SK-N-SH (cell line): Measurements from ENCODE around the gene SLC7A6. TPM values are rescaled to one million over a fixed set of nuclear protein-coding genes. Genes with fewer than 3 reads are reported as not detected.

ENCODE experiments used
- CTCF ChIA-PET: fragments of 300-600, 350-600 bp; formaldehyde crosslinking; extraction: SDS; loops from one replicate; lab custom pipeline; 2021; lab: Yijun Ruan, JAX
- POLR2A ChIA-PET: fragments of 350-600 bp; sonication (Branson Sonifier 250); formaldehyde crosslinking; extraction: SDS; loops from one replicate; lab custom pipeline; 2020; ENCODE audit warnings: antibody characterized with exemption, inconsistent platforms; lab: Yijun Ruan, JAX
- DNase-seq: peaks from one replicate; pipeline ENCODE4 v3.0.0; 2012
- H2AFZ ChIP-seq: fragments of 200-600 bp; sonication (generic); 2 replicates; pipeline ENCODE4 v1.8.1; 2016; ENCODE audit warnings: antibody characterized with exemption, mild to moderate bottlenecking, low read depth
- H3F3A ChIP-seq: fragments of 200-600 bp; sonication (generic); replicated peaks from 2 replicates; pipeline ENCODE3; 2016; ENCODE audit warnings: antibody characterized with exemption, mild to moderate bottlenecking; ENCODE audit not compliant: insufficient read depth
- H3K27ac ChIP-seq, 2 experiments: fragments of 200-500 bp in 1 of 2; fragments of 200-600 bp in 1 of 2; sonication (Bioruptor generic) in 1 of 2; sonication (generic), shearing (Covaris generic) in 1 of 2; 2 replicates each; pipeline versions ENCODE4 v1.5.1 to v1.6.1; 2014 to 2016; ENCODE audit warnings: low read depth in 2 of 2, inconsistent platforms in 1 of 2, low read length in 1 of 2, mild to moderate bottlenecking in 1 of 2, mixed read lengths in 1 of 2
- H3K27me3 ChIP-seq: fragments of 200-600 bp; sonication (generic), shearing (Covaris generic); 2 replicates; pipeline ENCODE4 v1.6.1; 2016; ENCODE audit warnings: mixed run types; ENCODE audit not compliant: insufficient read depth
- H3K36me3 ChIP-seq, 2 experiments: fragments of 200-500 bp in 1 of 2; fragments of 200-600 bp in 1 of 2; sonication (Bioruptor generic) in 1 of 2; sonication (generic) in 1 of 2; replicated peaks in 1 of 2; 2 replicates each; pipeline versions ENCODE3 to v1.5.1; 2014 to 2016; ENCODE audit warnings: low read length in 1 of 2, mild to moderate bottlenecking in 1 of 2; ENCODE audit not compliant: insufficient read depth in 2 of 2, control insufficient read depth in 1 of 2
- H3K4me1 ChIP-seq, 2 experiments: fragments of 200-500 bp in 1 of 2; fragments of 200-600 bp in 1 of 2; sonication (Bioruptor generic) in 1 of 2; sonication (generic), shearing (Covaris generic) in 1 of 2; 2 replicates each; pipeline versions ENCODE4 v1.5.1 to v1.6.1; 2014 to 2016; ENCODE audit warnings: low read depth in 1 of 2, low read length in 1 of 2, mixed run types in 1 of 2; ENCODE audit not compliant: insufficient read depth in 2 of 2, control insufficient read depth in 1 of 2
- H3K4me2 ChIP-seq: fragments of 200-600 bp; sonication (generic), shearing (Covaris generic); 2 replicates; pipeline ENCODE4 v1.6.1; 2017; ENCODE audit warnings: mixed run types
- H3K4me3 ChIP-seq, 2 experiments: fragments of 200-500 bp in 1 of 2; fragments of 200-600 bp in 1 of 2; sonication (Bioruptor generic) in 1 of 2; sonication (generic), shearing (Covaris generic) in 1 of 2; 2 replicates each; pipeline versions ENCODE4 v1.5.1 to v1.8.1; 2014 to 2016; ENCODE audit warnings: low read depth in 2 of 2, inconsistent platforms in 1 of 2, low read length in 1 of 2, mild to moderate bottlenecking in 1 of 2, mixed read lengths in 1 of 2, moderate library complexity in 1 of 2
- H3K79me2 ChIP-seq: fragments of 200-600 bp; sonication (generic); 2 replicates; pipeline ENCODE4 v1.8.1; 2017; ENCODE audit warnings: mild to moderate bottlenecking; ENCODE audit not compliant: insufficient read depth
- H3K9ac ChIP-seq: fragments of 200-600 bp; sonication (generic); 2 replicates; pipeline ENCODE4 v1.6.1; 2017; ENCODE audit warnings: mixed run types
- H3K9me2 ChIP-seq: fragments of 200-600 bp; sonication (generic); 2 replicates; pipeline ENCODE4 v1.6.1; 2017; ENCODE audit warnings: mixed run types
- H3K9me3 ChIP-seq: fragments of 200-600 bp; sonication (generic); 2 replicates; pipeline ENCODE4 v1.6.1; 2017; ENCODE audit warnings: mixed run types, mild to moderate bottlenecking, moderate library complexity
- H4K20me1 ChIP-seq: fragments of 200-600 bp; sonication (generic); 2 replicates; pipeline ENCODE4 v1.6.1; 2017; ENCODE audit warnings: mild to moderate bottlenecking, mixed run types; ENCODE audit not compliant: insufficient read depth
- EP300 ChIP-seq, 2 experiments: IDR thresholded peaks; 2 replicates each; pipeline versions ENCODE4 v1.4.0 to v1.6.1; 2012; ENCODE audit warnings: borderline replicate concordance in 1 of 2, low read depth in 1 of 2, low read length in 1 of 2
- EZH2phosphoT487 ChIP-seq: fragments of 200-600 bp; sonication (generic); IDR thresholded peaks from 2 replicates; pipeline ENCODE4 v1.6.1; 2017; ENCODE audit warnings: low read depth, mixed run types, mild to moderate bottlenecking, antibody characterized with exemption, moderate library complexity, borderline replicate concordance
- FOSL2 ChIP-seq: IDR thresholded peaks from 2 replicates; pipeline ENCODE4 v1.4.0; 2012; ENCODE audit warnings: low read depth, mild to moderate bottlenecking, moderate library complexity, borderline replicate concordance
- FOXJ3 ChIP-seq: sonication (generic); formaldehyde crosslinking; IDR thresholded peaks from 2 replicates; pipeline ENCODE4 v1.5.1; 2020; ENCODE audit warnings: mild to moderate bottlenecking, missing genetic modification reagents
- MEF2A ChIP-seq: IDR thresholded peaks from 2 replicates; pipeline ENCODE4 v1.4.0; 2012; ENCODE audit warnings: low read depth, borderline replicate concordance
- MXI1 ChIP-seq: IDR thresholded peaks from 2 replicates; pipeline ENCODE4 v1.6.1; 2012; ENCODE audit warnings: mild to moderate bottlenecking, low read depth, low read length, improper control_type of control experiment
- NFIC ChIP-seq: IDR thresholded peaks from 2 replicates; pipeline ENCODE4 v1.4.0; 2012; ENCODE audit warnings: borderline replicate concordance
- RAD21 ChIP-seq: IDR thresholded peaks from 2 replicates; pipeline ENCODE4 v1.6.1; 2012; ENCODE audit warnings: mild to moderate bottlenecking, low read length
- RCOR1 ChIP-seq: fragments of 150-350 bp; IDR thresholded peaks from 2 replicates; pipeline ENCODE4 v1.6.1; 2017; ENCODE audit warnings: antibody characterized with exemption, low read length
- RXRA ChIP-seq: IDR thresholded peaks from 2 replicates; pipeline ENCODE4 v1.4.0; 2012; ENCODE audit warnings: low read depth, mild to moderate bottlenecking, borderline replicate concordance
- TAF1 ChIP-seq: IDR thresholded peaks from 2 replicates; pipeline ENCODE4 v1.6.1; 2012; ENCODE audit warnings: low read depth, mild to moderate bottlenecking, low read length, moderate library complexity, borderline replicate concordance
- YY1 ChIP-seq: IDR thresholded peaks from 2 replicates; pipeline ENCODE4 v1.4.0; 2012; ENCODE audit warnings: low read depth, mild to moderate bottlenecking
- WGBS: methylation state at CpG from one replicate; pipeline ENCODE4 v1.1.6; 2017; ENCODE audit warnings: low lambda C conversion rate; 5-methylcytosine and 5-hydroxymethylcytosine counted together
- polyA plus RNA-seq, 3 experiments: library from polyadenylated mRNA; depleted of rRNA; stranded (reverse); fragments of >200 nt; gene quantifications; 2 replicates each; pipeline ENCODE4 v1.2.3, GENCODE V29; 2012
- TF ChIP-seq, protein P1 (sequence below): IDR thresholded peaks from 2 replicates; pipeline ENCODE4 v1.4.0; 2012; ENCODE audit warnings: low read depth, borderline replicate concordance
- TF ChIP-seq, protein P2 (sequence below): IDR thresholded peaks from 2 replicates; pipeline ENCODE4 v1.4.0; 2012; ENCODE audit warnings: low read depth, borderline replicate concordance
- TF ChIP-seq, protein P3 (sequence below): fragments of 200-600 bp; sonication (generic); IDR thresholded peaks from 2 replicates; pipeline ENCODE4 v1.6.1; 2017; ENCODE audit warnings: antibody characterized with exemption, mild to moderate bottlenecking, moderate library complexity
- TF ChIP-seq, protein P4 (sequence below): fragments of 150-350 bp; IDR thresholded peaks from 2 replicates; pipeline ENCODE4 v1.6.1; 2016; ENCODE audit warnings: mild to moderate bottlenecking, low read depth, low read length
- TF ChIP-seq, protein P5 (sequence below): fragments of 150-350 bp; IDR thresholded peaks from 2 replicates; pipeline ENCODE4 v1.6.1; 2017; ENCODE audit warnings: antibody characterized with exemption, low read length, low read depth, borderline replicate concordance
- TF ChIP-seq, protein P6 (sequence below): IDR thresholded peaks from 2 replicates; pipeline ENCODE4; 2012

The SLC7A6 gene
- polyA plus RNA-seq, 1 of the 3 experiments (the other 2 are of a cell fraction): 19.0 TPM

DNA sequence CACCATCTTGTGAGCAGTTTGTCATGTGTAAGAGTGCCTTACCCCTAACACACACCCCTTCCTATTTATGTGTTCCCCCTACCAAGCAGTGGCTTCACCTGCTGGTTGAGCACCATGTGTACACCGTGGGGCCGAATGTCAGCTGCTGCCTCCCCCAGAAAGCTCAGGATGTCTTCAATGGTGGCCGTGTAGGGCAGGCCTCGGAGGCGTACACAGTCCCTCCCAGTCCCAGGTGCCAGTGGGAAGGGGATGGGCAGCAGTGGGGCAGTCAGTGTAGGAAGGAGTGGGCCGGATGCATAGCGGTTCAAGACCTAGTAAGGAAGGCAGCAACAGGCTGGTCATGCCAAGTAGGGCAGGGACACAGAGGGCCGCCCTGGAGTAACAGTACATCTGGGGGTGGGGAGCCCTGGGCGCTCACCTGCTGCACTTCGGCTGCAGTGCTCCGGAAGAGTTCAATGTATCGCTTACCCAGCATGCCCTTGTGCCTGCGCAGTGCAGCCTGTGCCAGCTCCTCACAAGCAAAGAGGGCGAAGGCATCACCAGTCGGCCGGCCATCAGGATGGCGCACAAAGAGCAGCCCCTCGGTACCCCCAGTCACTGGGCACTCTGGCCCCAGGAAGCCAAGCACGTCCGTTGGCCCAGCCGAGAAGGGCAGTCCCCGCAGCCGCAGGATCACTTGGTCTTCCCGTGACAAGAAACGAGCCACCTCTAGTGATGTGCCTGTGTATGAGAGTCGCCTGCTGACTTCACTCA is 32.8 kb upstream of the SLC7A6 start:
- TF ChIP-seq YY1 (no peak), RAD21 (no peak), RCOR1 (no peak), NFIC (no peak)
- TF ChIP-seq, protein P1, sequence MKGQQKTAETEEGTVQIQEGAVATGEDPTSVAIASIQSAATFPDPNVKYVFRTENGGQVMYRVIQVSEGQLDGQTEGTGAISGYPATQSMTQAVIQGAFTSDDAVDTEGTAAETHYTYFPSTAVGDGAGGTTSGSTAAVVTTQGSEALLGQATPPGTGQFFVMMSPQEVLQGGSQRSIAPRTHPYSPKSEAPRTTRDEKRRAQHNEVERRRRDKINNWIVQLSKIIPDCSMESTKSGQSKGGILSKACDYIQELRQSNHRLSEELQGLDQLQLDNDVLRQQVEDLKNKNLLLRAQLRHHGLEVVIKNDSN: no peak
- Histone ChIP-seq H3K9me3 (no peaks in the 10 kb centered on the region), H3F3A (peaks cover 7% of the 10 kb centered on the region), H3K9ac (no peak overlapping the region), H2AFZ (no peak overlapping the region), H3K27ac (no peak overlapping the region), H3K9me2 (no peaks in the 10 kb centered on the region), H3K4me2 (no peak overlapping the region), H3K36me3 (peaks cover under 1 to 5% of the 10 kb centered on the region in 2 experiments), H4K20me1 (no peaks in the 10 kb centered on the region), H3K79me2 (no peaks in the 10 kb centered on the region), H3K4me1 (peaks cover 0 to 18% of the 10 kb centered on the region in 2 experiments; a peak in 2 of 4 replicates), H3K4me3 (no peak overlapping the region), H3K27me3 (no peaks in the 10 kb centered on the region)
- DNase-seq: no peak
- POLR2A ChIA-PET: interaction anchor here (1.5 kb wide), 1 partner anchor 240 kb away, joined by 3 read pairs; no protein-coding TSS in a partner anchor
- CTCF ChIA-PET: interaction anchor here (1.2 to 6.0 kb wide), 4 partner anchors 30 to 191 kb away, joined by 3 to 98 read pairs (median 8); partner anchors contain the start of gene NFATC3
- 92% methylated on average over 15 of the region's 26 CpGs for WGBS

DNA sequence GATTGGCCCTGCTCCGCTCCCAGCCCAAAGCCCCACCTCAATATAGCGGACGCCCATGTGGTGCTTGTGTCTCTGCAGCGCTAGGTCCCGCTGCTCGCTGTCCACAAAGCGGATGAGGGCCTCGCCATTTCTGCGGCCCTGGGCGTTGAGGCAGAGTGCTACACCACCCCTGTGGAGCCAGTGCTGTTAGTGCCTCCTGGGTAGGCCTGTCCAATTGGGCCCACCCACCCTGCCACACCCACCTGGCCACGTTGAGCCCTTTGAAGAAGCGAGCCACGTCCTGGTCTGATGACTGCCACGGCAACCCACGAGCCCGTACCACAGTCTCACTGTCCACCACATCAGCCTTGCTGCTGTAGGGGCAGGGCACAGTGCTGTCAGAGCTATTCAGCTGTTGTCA is 32.0 kb upstream of the SLC7A6 start:
- DNase-seq: no peak
- no peak overlapping the region for H2AFZ ChIP-seq
- POLR2A ChIA-PET: no interaction called here
- H3K4me1 ChIP-seq: peaks cover 0 to 18% of the 10 kb centered on the region in 2 experiments; a peak in 2 of 4 replicates
- no peaks in the 10 kb centered on the region for H3K9me2 ChIP-seq
- no peak overlapping the region for H3K4me2 ChIP-seq
- no peaks in the 10 kb centered on the region for H4K20me1 ChIP-seq
- H3K79me2 ChIP-seq: no peaks in the 10 kb centered on the region
- H3K27ac ChIP-seq: no peak overlapping the region
- no peak overlapping the region for H3K9ac ChIP-seq
- WGBS: 98% methylated on average over 11 of the region's 16 CpGs
- CTCF ChIA-PET: no interaction called here
- H3K9me3 ChIP-seq: no peaks in the 10 kb centered on the region
- H3F3A ChIP-seq: peaks cover 7% of the 10 kb centered on the region
- H3K4me3 ChIP-seq: no peak overlapping the region
- H3K36me3 ChIP-seq: peaks cover 0 to 5% of the 10 kb centered on the region in 2 experiments
- H3K27me3 ChIP-seq: no peaks in the 10 kb centered on the region
- TF ChIP-seq FOSL2 (no peak), EP300 (IDR thresholded peaks at IDR 0.05; ENCODE audit: borderline replicate concordance in 1 of 2, low read depth in 1 of 2, low read length in 1 of 2) (no peak), RAD21 (no peak), RXRA (no peak), EZH2phosphoT487 (no peak), MXI1 (no peak), MEF2A (no peak), FOXJ3 (no peak), TAF1 (no peak)
- TF ChIP-seq, protein P2, sequence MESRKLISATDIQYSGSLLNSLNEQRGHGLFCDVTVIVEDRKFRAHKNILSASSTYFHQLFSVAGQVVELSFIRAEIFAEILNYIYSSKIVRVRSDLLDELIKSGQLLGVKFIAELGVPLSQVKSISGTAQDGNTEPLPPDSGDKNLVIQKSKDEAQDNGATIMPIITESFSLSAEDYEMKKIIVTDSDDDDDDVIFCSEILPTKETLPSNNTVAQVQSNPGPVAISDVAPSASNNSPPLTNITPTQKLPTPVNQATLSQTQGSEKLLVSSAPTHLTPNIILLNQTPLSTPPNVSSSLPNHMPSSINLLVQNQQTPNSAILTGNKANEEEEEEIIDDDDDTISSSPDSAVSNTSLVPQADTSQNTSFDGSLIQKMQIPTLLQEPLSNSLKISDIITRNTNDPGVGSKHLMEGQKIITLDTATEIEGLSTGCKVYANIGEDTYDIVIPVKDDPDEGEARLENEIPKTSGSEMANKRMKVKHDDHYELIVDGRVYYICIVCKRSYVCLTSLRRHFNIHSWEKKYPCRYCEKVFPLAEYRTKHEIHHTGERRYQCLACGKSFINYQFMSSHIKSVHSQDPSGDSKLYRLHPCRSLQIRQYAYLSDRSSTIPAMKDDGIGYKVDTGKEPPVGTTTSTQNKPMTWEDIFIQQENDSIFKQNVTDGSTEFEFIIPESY: no peak
- TF ChIP-seq, protein P3, sequence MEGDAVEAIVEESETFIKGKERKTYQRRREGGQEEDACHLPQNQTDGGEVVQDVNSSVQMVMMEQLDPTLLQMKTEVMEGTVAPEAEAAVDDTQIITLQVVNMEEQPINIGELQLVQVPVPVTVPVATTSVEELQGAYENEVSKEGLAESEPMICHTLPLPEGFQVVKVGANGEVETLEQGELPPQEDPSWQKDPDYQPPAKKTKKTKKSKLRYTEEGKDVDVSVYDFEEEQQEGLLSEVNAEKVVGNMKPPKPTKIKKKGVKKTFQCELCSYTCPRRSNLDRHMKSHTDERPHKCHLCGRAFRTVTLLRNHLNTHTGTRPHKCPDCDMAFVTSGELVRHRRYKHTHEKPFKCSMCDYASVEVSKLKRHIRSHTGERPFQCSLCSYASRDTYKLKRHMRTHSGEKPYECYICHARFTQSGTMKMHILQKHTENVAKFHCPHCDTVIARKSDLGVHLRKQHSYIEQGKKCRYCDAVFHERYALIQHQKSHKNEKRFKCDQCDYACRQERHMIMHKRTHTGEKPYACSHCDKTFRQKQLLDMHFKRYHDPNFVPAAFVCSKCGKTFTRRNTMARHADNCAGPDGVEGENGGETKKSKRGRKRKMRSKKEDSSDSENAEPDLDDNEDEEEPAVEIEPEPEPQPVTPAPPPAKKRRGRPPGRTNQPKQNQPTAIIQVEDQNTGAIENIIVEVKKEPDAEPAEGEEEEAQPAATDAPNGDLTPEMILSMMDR: no peak
- TF ChIP-seq, protein P4, sequence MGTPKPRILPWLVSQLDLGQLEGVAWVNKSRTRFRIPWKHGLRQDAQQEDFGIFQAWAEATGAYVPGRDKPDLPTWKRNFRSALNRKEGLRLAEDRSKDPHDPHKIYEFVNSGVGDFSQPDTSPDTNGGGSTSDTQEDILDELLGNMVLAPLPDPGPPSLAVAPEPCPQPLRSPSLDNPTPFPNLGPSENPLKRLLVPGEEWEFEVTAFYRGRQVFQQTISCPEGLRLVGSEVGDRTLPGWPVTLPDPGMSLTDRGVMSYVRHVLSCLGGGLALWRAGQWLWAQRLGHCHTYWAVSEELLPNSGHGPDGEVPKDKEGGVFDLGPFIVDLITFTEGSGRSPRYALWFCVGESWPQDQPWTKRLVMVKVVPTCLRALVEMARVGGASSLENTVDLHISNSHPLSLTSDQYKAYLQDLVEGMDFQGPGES: no peak
- TF ChIP-seq, protein P5, sequence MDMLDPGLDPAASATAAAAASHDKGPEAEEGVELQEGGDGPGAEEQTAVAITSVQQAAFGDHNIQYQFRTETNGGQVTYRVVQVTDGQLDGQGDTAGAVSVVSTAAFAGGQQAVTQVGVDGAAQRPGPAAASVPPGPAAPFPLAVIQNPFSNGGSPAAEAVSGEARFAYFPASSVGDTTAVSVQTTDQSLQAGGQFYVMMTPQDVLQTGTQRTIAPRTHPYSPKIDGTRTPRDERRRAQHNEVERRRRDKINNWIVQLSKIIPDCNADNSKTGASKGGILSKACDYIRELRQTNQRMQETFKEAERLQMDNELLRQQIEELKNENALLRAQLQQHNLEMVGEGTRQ: no peak
- TF ChIP-seq, protein P6, sequence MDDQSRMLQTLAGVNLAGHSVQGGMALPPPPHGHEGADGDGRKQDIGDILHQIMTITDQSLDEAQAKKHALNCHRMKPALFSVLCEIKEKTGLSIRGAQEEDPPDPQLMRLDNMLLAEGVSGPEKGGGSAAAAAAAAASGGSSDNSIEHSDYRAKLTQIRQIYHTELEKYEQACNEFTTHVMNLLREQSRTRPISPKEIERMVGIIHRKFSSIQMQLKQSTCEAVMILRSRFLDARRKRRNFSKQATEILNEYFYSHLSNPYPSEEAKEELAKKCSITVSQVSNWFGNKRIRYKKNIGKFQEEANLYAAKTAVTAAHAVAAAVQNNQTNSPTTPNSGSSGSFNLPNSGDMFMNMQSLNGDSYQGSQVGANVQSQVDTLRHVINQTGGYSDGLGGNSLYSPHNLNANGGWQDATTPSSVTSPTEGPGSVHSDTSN: no peak
